NT2/D1 (cell line): Measurements from ENCODE around the gene RHEB.
"Not testable (repeated sequence)": the region's sequence is repeated elsewhere in the genome, so short reads cannot be mapped to it uniquely, and the experiment has no call there.

Experiments
- DNase-seq: peaks from one replicate; pipeline ENCODE4 v3.0.0-alpha.2; 2011; ENCODE audit warnings: low read depth, low spot score
- H3K27me3 ChIP-seq: 2 replicates; pipeline ENCODE4 v1.6.0; 2011; ENCODE audit warnings: mild to moderate bottlenecking; ENCODE audit not compliant: insufficient read length, insufficient read depth
- H3K36me3 ChIP-seq: 2 replicates; pipeline ENCODE4 v1.6.1; 2011; ENCODE audit warnings: mild to moderate bottlenecking, low read length, mixed read lengths; ENCODE audit not compliant: insufficient read depth, insufficient read length
- H3K4me1 ChIP-seq: 2 replicates; pipeline ENCODE4 v1.5.1; 2011; ENCODE audit not compliant: insufficient read depth, insufficient read length
- H3K4me3 ChIP-seq: 2 replicates; pipeline ENCODE4 v1.5.1; 2011; ENCODE audit warnings: low read depth; ENCODE audit not compliant: insufficient read length
- H3K9ac ChIP-seq: 2 replicates; pipeline ENCODE4 v1.6.0; 2011; ENCODE audit warnings: low read depth; ENCODE audit not compliant: insufficient read length
- H3K9me3 ChIP-seq: 2 replicates; pipeline ENCODE4 v1.5.1; 2011; ENCODE audit warnings: mild to moderate bottlenecking, low read length; ENCODE audit not compliant: insufficient read depth
- SUZ12 ChIP-seq: IDR thresholded peaks from 2 replicates; pipeline ENCODE4 v1.6.1; 2011; ENCODE audit not compliant: insufficient read length, insufficient read depth; ENCODE audit errors: extremely low read depth
- YY1 ChIP-seq: IDR thresholded peaks from 2 replicates; pipeline ENCODE4 v1.6.1; 2011; ENCODE audit not compliant: insufficient read length, insufficient read depth
- ZNF274 ChIP-seq: IDR thresholded peaks from 2 replicates; pipeline ENCODE4 v1.6.1; 2011; ENCODE audit warnings: mild to moderate bottlenecking, low read depth, low read length

RHEB gene

GRCh38 chr7:151542606-151543130, 23.0 kb upstream of the RHEB start:
- Histone ChIP-seq H3K9ac (no peak overlapping the region), H3K27me3 (no peaks in the 10 kb centered on the region), H3K4me3 (no peak overlapping the region), H3K9me3 (no peaks in the 10 kb centered on the region), H3K4me1 (no peaks in the 10 kb centered on the region), H3K36me3 (no peaks in the 10 kb centered on the region)
- TF ChIP-seq YY1: no peak
- no peak for TF ChIP-seq ZNF274
- no peak for TF ChIP-seq SUZ12
- DNase-seq: no peak

GRCh38 chr7:151541709-151542499, 22.2 kb upstream of the RHEB start:
- H3K9ac ChIP-seq: no peak overlapping the region
- no peak for DNase-seq
- H3K36me3 ChIP-seq: no peaks in the 10 kb centered on the region
- H3K27me3 ChIP-seq: no peaks in the 10 kb centered on the region
- TF ChIP-seq ZNF274 (no peak), SUZ12 (no peak)
- H3K4me1 ChIP-seq: no peaks in the 10 kb centered on the region
- no peak overlapping the region for H3K4me3 ChIP-seq
- H3K9me3 ChIP-seq: no peaks in the 10 kb centered on the region

GRCh38 chr7:151540146-151540545, 20.5 kb upstream of the RHEB start:
- no peaks in the 10 kb centered on the region for H3K9me3 ChIP-seq
- no peaks in the 10 kb centered on the region for H3K4me1 ChIP-seq
- TF ChIP-seq SUZ12: no peak
- no peak for TF ChIP-seq YY1
- TF ChIP-seq ZNF274: no peak

GRCh38 chr7:151539088-151539671, 19.5 kb upstream of the RHEB start:
- H3K4me3 ChIP-seq: no peak overlapping the region
- TF ChIP-seq ZNF274 (no peak), YY1 (no peak)
- H3K9me3 ChIP-seq: no peaks in the 10 kb centered on the region
- H3K9ac ChIP-seq: no peak overlapping the region
- no peaks in the 10 kb centered on the region for H3K36me3 ChIP-seq
- no peaks in the 10 kb centered on the region for H3K4me1 ChIP-seq
- DNase-seq: no peak
- H3K27me3 ChIP-seq: no peaks in the 10 kb centered on the region

More at GRCh38 chr7:151540146-151540545, 20.5 kb upstream of the RHEB start:
- Histone ChIP-seq H3K27me3 (no peaks in the 10 kb centered on the region), H3K36me3 (no peaks in the 10 kb centered on the region), H3K9ac (no peak overlapping the region), H3K4me3 (no peak overlapping the region)
- DNase-seq: no peak

- TF ChIP-seq YY1 (no peak), SUZ12 (no peak), ZNF274 (no peak)
- no peaks in the 10 kb centered on the region for H3K27me3 ChIP-seq
- no peak overlapping the region for H3K4me3 ChIP-seq
- no peak for DNase-seq
- H3K9ac ChIP-seq: no peak overlapping the region
- no peaks in the 10 kb centered on the region for H3K9me3 ChIP-seq
- no peaks in the 10 kb centered on the region for H3K4me1 ChIP-seq
- H3K36me3 ChIP-seq: no peaks in the 10 kb centered on the region
Measured at GRCh38 chr7:151537818-151538561, 18.3 kb upstream of the RHEB start.

GRCh38 chr7:151536178-151536577, 16.5 kb upstream of the RHEB start:
- H3K4me1 ChIP-seq, H3K36me3 ChIP-seq, H3K4me3 ChIP-seq, H3K9ac ChIP-seq, H3K9me3 ChIP-seq, H3K27me3 ChIP-seq, DNase-seq: not testable (repeated sequence)

- TF ChIP-seq ZNF274: no peak
- no peak for TF ChIP-seq SUZ12
- TF ChIP-seq YY1: no peak
- H3K36me3 ChIP-seq: no peaks in the 10 kb centered on the region
- no peak overlapping the region for H3K9ac ChIP-seq
Measured at GRCh38 chr7:151529842-151530241, 10.1 kb upstream of the RHEB start.

More at GRCh38 chr7:151529842-151530241, 10.1 kb upstream of the RHEB start:
- Histone ChIP-seq H3K4me1 (no peaks in the 10 kb centered on the region), H3K4me3 (no peak overlapping the region), H3K9me3 (peaks cover 24% of the 10 kb centered on the region), H3K27me3 (no peaks in the 10 kb centered on the region)
- DNase-seq: no peak
